Measurements from ENCODE around the gene MACROH2A2. TPM values are rescaled to one million over a fixed set of nuclear protein-coding genes. Genes with fewer than 3 reads are reported as not detected.

The MACROH2A2 gene
- total RNA-seq, 1 donor, result 3.9 TPM

GRCh38 chr10:70090951-70091350 is 38.3 kb downstream of the MACROH2A2 start:
- no peak for TF ChIP-seq CTCF (IDR thresholded peaks at IDR 0.05; ENCODE audit: insufficient read depth, low read depth, low read length)
- no peak overlapping the region for H3K4me3 ChIP-seq (ENCODE audit: low read depth, low read length)
- DNase-seq (ENCODE audit: low read depth), result no peak

GRCh38 chr10:70092389-70092718 is 39.7 kb downstream of the MACROH2A2 start:
- no peak for TF ChIP-seq CTCF (IDR thresholded peaks at IDR 0.05; ENCODE audit: insufficient read depth, low read depth, low read length)
- no peak for DNase-seq (ENCODE audit: low read depth)
- no peak overlapping the region for H3K4me3 ChIP-seq (ENCODE audit: low read depth, low read length)

- H3K4me3 ChIP-seq (ENCODE audit: low read depth, low read length), result no peak overlapping the region
- no peak for DNase-seq (ENCODE audit: low read depth)
- no peak for TF ChIP-seq CTCF (IDR thresholded peaks at IDR 0.05; ENCODE audit: insufficient read depth, low read depth, low read length)
These were observed 40.8 kb downstream of the MACROH2A2 start for GRCh38 chr10:70093335-70093944.

- DNase-seq (ENCODE audit: low read depth), result no peak
These were observed 41.6 kb downstream of the MACROH2A2 start for GRCh38 chr10:70094250-70094649.

GRCh38 chr10:70096016-70096704 is 43.5 kb downstream of the MACROH2A2 start:
- H3K4me3 ChIP-seq (ENCODE audit: low read depth, low read length), result no peak overlapping the region
- DNase-seq (ENCODE audit: low read depth), result no peak
- no peak for TF ChIP-seq CTCF (IDR thresholded peaks at IDR 0.05; ENCODE audit: insufficient read depth, low read depth, low read length)

More at GRCh38 chr10:70094250-70094649, 41.6 kb downstream of the MACROH2A2 start:
- no peak overlapping the region for H3K4me3 ChIP-seq (ENCODE audit: low read depth, low read length)
- TF ChIP-seq CTCF (IDR thresholded peaks at IDR 0.05; ENCODE audit: insufficient read depth, low read depth, low read length), result no peak

- TF ChIP-seq CTCF (IDR thresholded peaks at IDR 0.05; ENCODE audit: insufficient read depth, low read depth, low read length), result no peak
- H3K4me3 ChIP-seq (ENCODE audit: low read depth, low read length), result no peak overlapping the region
- DNase-seq (ENCODE audit: low read depth), result no peak
These were observed 44.2 kb downstream of the MACROH2A2 start for GRCh38 chr10:70096705-70097420.
